Liver (tissue), 3 donors: ENCODE data around the gene TOMM22.

ENCODE experiments used
- ATF3 ChIP-seq: IDR thresholded peaks from 2 replicates; pipeline ENCODE4 v1.6.1; 2016; ENCODE audit warnings: antibody characterized with exemption
- CTCF ChIP-seq: fragments of 150-350 bp; IDR thresholded peaks from 2 replicates; pipeline ENCODE4 v1.5.1; 2017; ENCODE audit warnings: improper control_type of control experiment, low read depth, low read length; ENCODE audit not compliant: missing input control
- EGR1 ChIP-seq, 2 donors: IDR thresholded peaks; 2 replicates each; pipeline ENCODE4 v1.6.1; 2016 to 2018; ENCODE audit warnings: antibody characterized with exemption in 2 of 2, low read depth in 2 of 2
- FOXA1 ChIP-seq: IDR thresholded peaks from 2 replicates; pipeline ENCODE4 v1.6.1; 2016; ENCODE audit warnings: antibody characterized with exemption
- GABPA ChIP-seq, 2 donors: IDR thresholded peaks in 1 of 2; conservative IDR thresholded peaks in 1 of 2; 2 replicates each; pipeline ENCODE4 v1.6.1; 2016; ENCODE audit warnings: antibody characterized with exemption in 2 of 2, mild to moderate bottlenecking in 1 of 2, moderate library complexity in 1 of 2
- JUND ChIP-seq, 2 donors: IDR thresholded peaks; 2 replicates each; pipeline ENCODE4 v1.6.1; 2016; ENCODE audit warnings: antibody characterized with exemption in 2 of 2
- RAD21 ChIP-seq, 2 donors: IDR thresholded peaks; 2 replicates each; pipeline ENCODE4 v1.6.1; 2016; ENCODE audit warnings: antibody characterized with exemption in 2 of 2, mild to moderate bottlenecking in 2 of 2
- REST ChIP-seq: IDR thresholded peaks from 2 replicates; pipeline ENCODE4 v1.6.1; 2016; ENCODE audit warnings: antibody characterized with exemption, mild to moderate bottlenecking
- RXRA ChIP-seq, 2 donors: IDR thresholded peaks; 2 replicates each; pipeline ENCODE4 v1.6.1; 2017 to 2018; ENCODE audit warnings: antibody characterized with exemption in 2 of 2, mild to moderate bottlenecking in 1 of 2
- SP1 ChIP-seq: IDR thresholded peaks from 2 replicates; pipeline ENCODE4 v1.6.1; 2018; ENCODE audit warnings: antibody characterized with exemption, mild to moderate bottlenecking
- YY1 ChIP-seq: IDR thresholded peaks from 2 replicates; pipeline ENCODE4 v1.6.1; 2016; ENCODE audit warnings: antibody characterized with exemption, mild to moderate bottlenecking
- ZBTB33 ChIP-seq: IDR thresholded peaks from 2 replicates; pipeline ENCODE4 v1.6.1; 2016; ENCODE audit warnings: antibody characterized with exemption
- donor health status: healthy.
- donor health status: healthy.

- no peak for TF ChIP-seq CTCF
- TF ChIP-seq YY1: no peak
- no peak for TF ChIP-seq RXRA (IDR thresholded peaks at IDR 0.05)
- no peak for TF ChIP-seq ZBTB33
- TF ChIP-seq ATF3: no peak
- TF ChIP-seq FOXA1: no peak
- peak in 1 of 2 donors; percentile 21 for TF ChIP-seq JUND (IDR thresholded peaks at IDR 0.05)
- TF ChIP-seq REST: no peak
- TF ChIP-seq SP1: no peak
- no peak for TF ChIP-seq RAD21 (IDR thresholded peaks at IDR 0.05)
- TF ChIP-seq GABPA (IDR thresholded peaks at IDR 0.05 in 1 of 2, conservative IDR thresholded peaks at IDR 0.05 in 1 of 2): no peak
- TF ChIP-seq EGR1 (IDR thresholded peaks at IDR 0.05; ENCODE audit: low read depth in 2 of 2): no peak
Observed at GRCh38 chr22:38707346-38707745, 25.6 kb downstream of the TOMM22 start.
